Measurements from ENCODE around the gene HECTD1.

DNA sequence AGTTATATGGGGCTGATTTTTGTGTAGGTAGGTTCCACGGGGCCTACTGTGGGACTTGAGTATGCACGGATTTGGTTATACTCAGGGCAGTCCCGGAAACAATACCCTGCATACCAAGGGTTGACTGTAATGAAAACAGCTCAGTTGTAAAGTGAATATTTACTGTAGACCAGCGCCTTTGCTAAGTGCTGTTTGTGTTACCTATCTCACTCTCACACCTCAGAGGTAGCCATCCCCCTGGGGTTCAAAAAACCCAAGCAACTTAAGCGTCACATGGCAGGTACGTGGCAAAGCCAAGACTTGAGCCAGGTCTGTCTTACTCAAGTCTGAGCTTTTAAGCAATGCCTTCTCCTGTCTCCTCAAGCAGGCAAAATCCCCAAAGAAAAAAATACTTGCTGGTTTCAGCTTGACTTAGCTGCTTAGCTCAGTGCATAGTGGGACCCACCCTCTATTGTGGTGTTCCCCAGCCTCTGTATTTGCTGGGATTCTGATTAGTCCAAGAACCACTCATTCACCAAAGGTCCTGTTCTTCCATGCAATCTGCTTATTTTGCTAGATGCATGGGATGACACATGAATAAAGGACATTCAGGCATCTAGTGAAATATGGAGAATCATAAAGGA is 147.2 kb downstream of the HECTD1 start:
- TF ChIP-seq, protein P1, sequence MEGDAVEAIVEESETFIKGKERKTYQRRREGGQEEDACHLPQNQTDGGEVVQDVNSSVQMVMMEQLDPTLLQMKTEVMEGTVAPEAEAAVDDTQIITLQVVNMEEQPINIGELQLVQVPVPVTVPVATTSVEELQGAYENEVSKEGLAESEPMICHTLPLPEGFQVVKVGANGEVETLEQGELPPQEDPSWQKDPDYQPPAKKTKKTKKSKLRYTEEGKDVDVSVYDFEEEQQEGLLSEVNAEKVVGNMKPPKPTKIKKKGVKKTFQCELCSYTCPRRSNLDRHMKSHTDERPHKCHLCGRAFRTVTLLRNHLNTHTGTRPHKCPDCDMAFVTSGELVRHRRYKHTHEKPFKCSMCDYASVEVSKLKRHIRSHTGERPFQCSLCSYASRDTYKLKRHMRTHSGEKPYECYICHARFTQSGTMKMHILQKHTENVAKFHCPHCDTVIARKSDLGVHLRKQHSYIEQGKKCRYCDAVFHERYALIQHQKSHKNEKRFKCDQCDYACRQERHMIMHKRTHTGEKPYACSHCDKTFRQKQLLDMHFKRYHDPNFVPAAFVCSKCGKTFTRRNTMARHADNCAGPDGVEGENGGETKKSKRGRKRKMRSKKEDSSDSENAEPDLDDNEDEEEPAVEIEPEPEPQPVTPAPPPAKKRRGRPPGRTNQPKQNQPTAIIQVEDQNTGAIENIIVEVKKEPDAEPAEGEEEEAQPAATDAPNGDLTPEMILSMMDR (IDR thresholded peaks at IDR 0.05): no peak
- TF ChIP-seq POLR2A (IDR thresholded peaks at IDR 0.05): no peak

All from lower leg skin (tissue), 3 donors.